ENCODE results near the gene LTBP2.

Gene LTBP2

DNA sequence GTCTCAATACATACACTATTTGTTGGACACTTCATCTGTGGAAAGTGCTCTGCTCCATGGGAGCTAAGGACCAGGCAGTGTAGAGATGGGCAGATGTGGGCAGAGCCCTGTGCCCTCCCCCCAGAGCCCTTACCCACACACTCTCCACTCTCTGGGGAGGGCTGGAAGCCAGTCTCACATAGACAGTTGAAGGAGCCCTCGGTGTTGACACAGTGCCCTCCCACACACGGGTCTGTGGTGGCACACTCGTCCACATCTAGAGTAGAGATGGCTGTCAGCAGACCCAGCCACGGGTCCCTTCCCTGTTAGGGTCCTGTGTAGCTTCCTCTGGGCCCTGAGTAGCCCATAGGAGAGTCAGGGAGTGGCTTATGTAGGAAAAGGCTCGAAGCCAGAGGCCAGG, 104.2 kb downstream of the LTBP2 start:
- no peak for DNase-seq (ENCODE audit: low read depth in 2 of 2)

- no peak for DNase-seq (ENCODE audit: low read depth in 2 of 2)
Measured at GRCh38 chr14:74507085-74507484, 105.0 kb downstream of the LTBP2 start.

- no peak for DNase-seq (ENCODE audit: low read depth in 2 of 2)
Measured at GRCh38 chr14:74506411-74506851, 105.6 kb downstream of the LTBP2 start.

- no peak for DNase-seq (ENCODE audit: low read depth in 2 of 2)
Measured at GRCh38 chr14:74505831-74506230, 106.2 kb downstream of the LTBP2 start.

DNA sequence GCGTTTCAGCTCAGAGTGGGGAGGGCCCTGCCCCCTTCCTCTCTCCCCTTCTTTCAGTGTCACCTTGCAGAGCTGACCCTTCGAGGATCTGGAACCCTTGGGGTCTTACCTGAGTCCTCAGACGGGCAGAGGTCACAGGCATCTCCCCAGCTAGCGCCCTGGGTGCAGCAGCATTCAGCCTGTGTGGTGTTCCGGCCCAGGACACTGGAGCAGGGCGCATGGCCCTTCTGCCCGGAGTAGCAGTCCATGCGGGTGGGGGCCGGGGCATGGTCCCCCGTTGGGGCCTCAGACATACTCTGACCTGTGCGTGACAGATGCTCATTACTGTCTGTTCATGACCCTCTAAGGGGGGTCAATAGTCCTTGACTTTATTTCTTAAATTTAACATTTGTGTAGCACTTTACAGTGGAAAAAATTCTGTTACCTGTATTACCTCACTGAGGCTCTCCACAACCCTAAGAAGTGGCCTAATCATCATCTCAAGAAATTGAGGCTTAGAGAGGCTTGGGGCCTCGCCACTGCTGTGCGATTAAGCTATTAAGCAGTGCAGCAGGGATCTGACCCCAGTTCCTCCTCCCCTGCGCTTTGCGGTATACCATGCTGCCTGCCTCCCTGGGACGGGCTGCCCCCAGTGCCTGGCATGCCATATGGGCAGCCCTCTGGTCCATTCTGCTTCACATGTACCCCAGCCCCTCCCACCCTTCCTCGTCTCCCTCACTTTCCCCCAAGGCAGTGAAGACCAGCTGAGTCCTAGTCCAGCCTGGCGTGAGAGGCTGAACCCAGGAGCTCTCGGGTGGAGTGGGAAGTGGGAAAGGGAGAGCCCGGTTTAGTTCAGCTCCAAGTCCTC, 106.9 kb downstream of the LTBP2 start:
- no peak for DNase-seq (ENCODE audit: low read depth in 2 of 2)

DNA sequence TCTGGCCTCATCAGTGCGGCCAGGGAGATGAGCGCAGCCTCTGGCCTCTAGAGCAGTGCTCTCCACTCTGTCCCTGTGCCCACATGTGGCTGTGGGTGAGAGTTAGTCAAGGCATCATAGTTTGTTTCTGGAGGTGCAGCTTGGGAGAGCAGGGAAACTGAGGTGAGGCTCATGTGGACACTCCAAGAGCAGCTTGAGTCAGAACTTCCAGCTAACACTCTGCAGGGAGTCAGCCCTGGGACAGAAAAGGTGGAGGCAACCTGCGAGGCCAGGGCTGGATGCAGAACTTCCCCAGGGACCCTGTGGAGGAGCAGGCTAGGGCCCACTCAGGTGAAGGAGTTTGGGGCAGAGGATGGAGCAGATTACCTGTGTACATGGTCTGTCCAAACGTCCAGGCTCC, 107.6 kb downstream of the LTBP2 start:
- no peak for DNase-seq (ENCODE audit: low read depth in 2 of 2)

GRCh38 chr14:74503938-74504335, 108.1 kb downstream of the LTBP2 start:
- no peak for DNase-seq (ENCODE audit: low read depth in 2 of 2)

GRCh38 chr14:74503291-74503937, 108.6 kb downstream of the LTBP2 start:
- no peak for DNase-seq (ENCODE audit: low read depth in 2 of 2)

DNA sequence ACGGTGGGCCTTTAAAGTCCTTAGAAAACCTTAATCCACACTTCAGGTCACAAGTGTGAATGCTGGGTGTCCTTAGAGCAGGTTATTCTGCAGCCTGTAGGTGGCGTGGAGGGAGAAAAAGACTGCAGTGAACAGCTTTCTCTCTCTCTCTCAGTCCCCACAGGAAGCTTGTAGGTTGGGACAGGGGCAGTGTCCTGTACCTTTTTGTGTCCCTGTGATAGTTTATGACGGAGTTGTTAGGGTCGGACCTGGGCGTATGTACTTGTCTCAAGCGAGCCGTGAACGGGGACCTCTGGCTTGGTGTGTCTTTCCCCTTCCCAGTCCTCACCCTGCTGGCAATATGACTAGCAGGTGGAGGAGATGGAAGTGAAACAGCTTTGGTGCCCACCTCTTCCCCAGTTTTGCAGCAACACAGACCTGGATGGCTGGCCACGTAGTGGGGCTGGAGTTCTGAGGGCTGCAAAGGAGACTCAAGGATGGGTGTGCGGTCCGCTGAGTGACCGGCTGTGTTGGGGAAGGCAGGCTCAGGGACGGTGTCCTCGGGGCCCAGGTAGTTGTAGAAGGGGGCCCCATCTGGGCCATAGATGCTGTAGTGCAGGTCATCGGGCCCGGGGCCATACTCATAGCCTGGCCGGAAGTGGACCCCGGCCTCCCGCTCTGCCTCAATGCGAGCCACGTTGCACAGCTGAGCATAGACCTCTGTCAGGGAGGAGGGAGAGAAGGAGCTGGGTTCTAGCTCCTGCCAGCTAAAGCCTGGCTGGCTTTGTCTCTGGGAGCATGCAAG, 109.6 kb downstream of the LTBP2 start:
- no peak for DNase-seq (ENCODE audit: low read depth in 2 of 2)

- no peak for DNase-seq (ENCODE audit: low read depth in 2 of 2)
Measured at GRCh38 chr14:74501691-74502090, 110.3 kb downstream of the LTBP2 start.

GRCh38 chr14:74501135-74501614, 110.9 kb downstream of the LTBP2 start:
- DNase-seq (ENCODE audit: low read depth in 2 of 2) = peak; percentile 60 to 62

DNA sequence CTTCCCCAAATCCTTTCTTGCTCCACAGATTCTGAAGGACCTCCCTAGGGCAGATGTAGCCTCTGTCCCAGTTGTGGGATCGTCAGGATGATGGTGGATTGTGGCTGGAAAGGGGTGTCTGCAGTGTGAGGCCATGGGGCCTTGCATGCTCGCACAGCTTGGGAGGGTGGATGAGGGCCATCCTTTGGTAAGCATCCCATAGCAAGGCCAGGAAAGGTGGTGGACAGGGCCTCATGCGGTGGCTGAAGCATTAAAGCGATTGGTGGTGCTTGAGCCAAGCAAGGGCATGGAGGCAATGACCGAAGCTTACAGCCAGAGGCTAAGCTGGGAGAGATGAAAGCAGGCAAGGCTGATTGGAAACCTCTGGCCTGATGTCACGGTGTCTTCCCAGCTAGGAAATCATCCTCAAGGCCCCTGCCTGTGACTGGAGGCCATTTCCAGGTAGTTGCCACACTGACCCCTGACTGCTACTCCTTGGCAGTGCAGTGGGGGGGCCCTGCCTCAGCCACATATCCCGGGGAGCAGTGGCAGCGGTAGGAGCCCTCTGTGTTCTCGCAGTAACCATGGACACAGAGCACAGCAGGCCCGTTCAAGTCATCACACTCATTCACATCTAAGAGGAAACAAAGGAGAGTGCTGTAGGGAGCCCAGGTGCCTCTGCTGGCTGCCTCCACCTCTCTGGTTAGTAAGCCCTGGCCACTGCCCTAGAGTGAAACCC, 111.5 kb downstream of the LTBP2 start:
- DNase-seq (ENCODE audit: low read depth in 2 of 2) = no peak

- no peak for DNase-seq (ENCODE audit: low read depth in 2 of 2)
Measured at GRCh38 chr14:74495356-74495755, 116.7 kb downstream of the LTBP2 start.

DNA sequence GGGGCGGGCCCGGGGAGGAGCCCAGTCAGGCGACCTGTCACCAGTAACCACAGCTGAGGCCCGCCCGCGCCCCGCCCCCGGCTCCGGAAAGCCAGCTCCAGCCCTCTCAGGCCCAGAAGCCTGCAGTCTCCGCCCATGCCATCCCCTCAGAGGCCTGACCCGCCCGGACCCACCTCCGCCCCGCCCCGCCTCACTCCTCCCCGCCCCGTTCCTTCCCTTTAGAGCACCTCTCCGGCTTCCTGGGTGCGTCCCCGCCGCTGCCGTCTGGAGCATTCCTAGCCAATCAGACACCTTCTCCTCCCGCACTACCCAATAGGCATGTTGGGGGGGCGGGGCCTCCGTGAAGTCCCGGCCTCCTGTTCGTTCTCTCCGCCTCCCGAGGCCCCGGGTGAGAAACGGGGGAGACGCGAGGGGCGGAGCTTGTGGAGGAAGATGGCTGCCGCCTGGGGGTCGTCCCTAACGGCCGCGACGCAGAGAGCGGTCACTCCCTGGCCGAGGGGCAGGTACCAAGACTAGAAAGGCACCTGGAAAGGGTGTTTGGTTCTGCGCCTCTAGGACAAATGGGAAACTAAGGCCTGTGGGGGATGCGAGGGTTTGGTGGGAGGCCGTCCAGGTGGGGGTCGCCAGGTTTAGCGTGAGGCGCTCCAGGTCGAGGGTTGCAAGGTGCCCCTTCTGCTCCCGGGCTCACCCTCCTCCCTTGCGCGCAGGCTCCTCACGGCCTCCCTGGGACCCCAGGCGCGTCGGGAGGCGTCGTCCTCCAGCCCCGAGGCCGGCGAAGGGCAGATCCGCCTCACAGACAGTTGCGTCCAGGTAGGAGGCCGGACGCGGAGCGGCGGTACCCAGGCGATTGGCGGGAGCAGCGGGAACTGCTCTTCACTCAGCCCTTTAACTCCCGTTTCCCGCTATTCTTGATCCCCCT, 118.4 kb downstream of the LTBP2 start, which contains the start of gene ISCA2:
Gene ISCA2, plus strand, starts transcription at position 423 of the 919 bp plus-strand sequence. Its CDS starts 10 bp downstream, at position 433.
- peak; percentile 98 for DNase-seq (ENCODE audit: low read depth in 2 of 2)

DNA sequence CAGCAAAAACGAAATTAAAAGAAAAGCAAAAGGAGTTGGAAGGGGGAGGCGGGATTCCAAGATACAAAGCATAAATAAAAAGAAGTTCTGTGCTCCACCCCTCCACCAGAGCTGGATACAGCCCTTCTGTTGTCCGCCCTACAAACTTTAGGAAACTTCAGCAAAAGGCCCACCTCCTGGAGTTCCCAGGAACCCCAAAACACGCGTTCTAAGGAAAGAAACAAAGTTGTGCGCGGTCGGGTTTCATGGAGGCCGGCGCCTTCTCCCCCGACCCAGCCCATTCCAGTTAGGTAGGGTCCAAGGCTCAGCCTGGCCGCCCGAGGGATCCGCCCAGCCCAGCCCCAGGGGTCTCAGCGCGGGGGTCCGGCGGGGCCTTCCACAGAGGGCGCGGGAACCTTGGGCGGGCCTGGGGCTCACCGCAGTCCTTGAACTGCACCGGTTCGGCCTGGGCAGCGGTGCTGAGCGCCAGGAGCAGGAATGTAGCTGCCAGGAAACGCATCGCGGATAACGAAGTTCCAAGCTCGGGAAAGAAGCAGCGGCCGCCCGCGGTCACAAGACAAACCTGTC, 119.2 kb downstream of the LTBP2 start, which contains the start of gene NPC2:
Gene NPC2, minus strand, starts transcription at position 530 of the 567 bp plus-strand sequence. Its CDS starts 31 bp downstream, at position 499.
- DNase-seq (ENCODE audit: low read depth in 2 of 2) = no peak

- no peak for DNase-seq (ENCODE audit: low read depth in 2 of 2)
Measured at GRCh38 chr14:74491956-74492775, 119.9 kb downstream of the LTBP2 start.

DNA sequence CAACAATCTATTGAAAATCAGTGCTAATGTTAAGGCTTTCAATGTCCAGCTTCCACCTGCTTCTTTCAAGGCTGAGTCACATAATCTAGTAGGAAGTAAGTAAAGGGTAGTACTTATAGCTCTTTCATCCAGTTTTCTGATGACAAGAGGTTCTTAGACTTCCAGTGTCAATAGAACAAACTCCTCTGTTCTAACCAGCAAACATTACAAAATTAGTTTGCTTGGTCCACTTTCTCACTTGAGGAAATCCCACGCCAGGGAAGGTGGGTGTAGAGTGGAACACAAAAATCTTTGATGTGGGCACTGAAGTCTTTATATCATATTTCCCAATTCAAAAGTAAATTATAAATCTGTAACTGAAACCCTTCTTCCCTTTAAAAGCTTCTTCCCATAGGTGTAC, 121.6 kb downstream of the LTBP2 start:
- no peak for DNase-seq (ENCODE audit: low read depth in 2 of 2)

DNA sequence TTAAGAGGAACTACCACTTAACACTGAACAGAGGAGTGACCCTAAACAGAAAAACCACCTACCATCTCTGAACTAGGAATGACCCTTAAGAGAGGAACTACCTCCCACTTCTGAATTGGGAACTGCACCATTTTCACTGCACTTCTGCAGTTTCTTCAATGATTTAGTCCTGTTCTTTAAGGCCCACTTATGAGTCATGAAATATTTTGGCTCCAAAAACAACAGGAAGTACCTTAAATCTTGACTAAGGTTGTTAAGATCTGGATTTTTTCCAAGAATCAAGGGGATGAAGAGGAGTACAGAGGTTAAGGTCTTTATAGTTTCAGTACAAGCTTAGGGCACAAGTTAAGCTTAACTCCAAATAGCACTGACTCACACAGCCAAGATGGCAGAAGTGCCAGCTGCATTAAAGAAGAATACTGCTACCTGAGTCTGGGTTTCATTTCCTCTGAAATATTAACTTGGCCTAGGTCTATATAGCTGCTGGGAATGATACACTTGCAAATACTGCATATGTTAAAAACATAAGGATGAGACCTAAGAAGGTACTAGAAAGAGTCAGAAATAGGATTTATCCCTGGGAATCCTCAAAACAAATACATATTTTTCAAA, 123.1 kb downstream of the LTBP2 start:
- DNase-seq (ENCODE audit: low read depth in 2 of 2) = no peak

DNA sequence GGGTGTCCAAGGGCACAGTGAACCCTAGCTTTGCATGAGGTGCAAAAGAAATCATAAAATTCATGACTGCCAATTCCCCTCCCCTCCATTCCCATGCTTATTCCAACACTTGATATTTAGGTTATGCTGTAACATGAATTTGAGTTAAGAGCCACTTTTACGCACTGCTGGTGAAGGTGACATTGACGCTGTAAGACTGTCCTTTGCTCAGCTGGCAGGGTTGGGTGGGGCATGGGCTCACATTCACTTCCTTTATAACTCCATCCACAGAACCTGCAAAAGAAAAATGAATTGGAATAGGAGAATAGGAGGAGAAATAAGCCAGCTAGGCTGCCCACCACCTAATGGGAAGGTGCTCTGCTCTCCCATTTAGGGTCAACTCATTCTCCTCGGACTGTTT, 125.9 kb downstream of the LTBP2 start:
- DNase-seq (ENCODE audit: low read depth in 2 of 2) = no peak

Measured in fibroblast of skin of left biceps (primary cell).